Measurements from ENCODE around the gene TSPAN31. TPM values are rescaled to one million over a fixed set of nuclear protein-coding genes. Genes with fewer than 3 reads are reported as not detected.

The TSPAN31 gene
- total and polyA plus RNA-seq, 3 donors from 2014 or later: 25.4 to 33.0 (median 30.8) TPM

DNA sequence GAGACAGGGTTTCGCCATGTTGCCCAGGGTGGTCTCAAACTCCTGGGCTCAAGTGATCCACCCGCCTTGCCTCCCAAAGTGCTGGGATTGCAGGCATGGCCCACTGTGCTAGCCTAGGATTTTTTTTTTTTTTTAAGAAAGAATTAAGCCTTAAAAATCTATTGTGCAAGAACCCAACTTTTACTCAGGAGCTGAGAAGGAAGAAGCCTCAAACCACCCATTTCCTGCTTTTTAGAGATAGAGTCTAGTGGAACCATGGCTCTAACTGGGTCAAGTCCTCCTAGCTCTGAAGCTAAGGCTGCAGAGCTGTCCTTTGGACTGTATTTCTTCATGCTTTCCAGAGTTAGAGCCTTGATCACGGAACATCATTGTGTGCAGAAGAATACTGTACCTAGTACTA, 36.4 kb downstream of the TSPAN31 start:
- no peak overlapping the region for H3K27ac ChIP-seq
- no peaks in the 10 kb centered on the region for H3K27me3 ChIP-seq
- WGBS, 2 donors: 92 to 97% methylated on average over 3 of the region's 3 CpGs
- H3K9me3 ChIP-seq: no peaks in the 10 kb centered on the region
- DNase-seq: no peak
- no peak overlapping the region for H3K4me3 ChIP-seq
- intact Hi-C loops (cut with DNase I; ENCODE audit: low total_unique reads): no loop called here
- H3K4me1 ChIP-seq: peaks cover 10% of the 10 kb centered on the region
- no peaks in the 10 kb centered on the region for H3K36me3 ChIP-seq (ENCODE audit: low read depth, missing control alignments)
- TF ChIP-seq, protein P1, sequence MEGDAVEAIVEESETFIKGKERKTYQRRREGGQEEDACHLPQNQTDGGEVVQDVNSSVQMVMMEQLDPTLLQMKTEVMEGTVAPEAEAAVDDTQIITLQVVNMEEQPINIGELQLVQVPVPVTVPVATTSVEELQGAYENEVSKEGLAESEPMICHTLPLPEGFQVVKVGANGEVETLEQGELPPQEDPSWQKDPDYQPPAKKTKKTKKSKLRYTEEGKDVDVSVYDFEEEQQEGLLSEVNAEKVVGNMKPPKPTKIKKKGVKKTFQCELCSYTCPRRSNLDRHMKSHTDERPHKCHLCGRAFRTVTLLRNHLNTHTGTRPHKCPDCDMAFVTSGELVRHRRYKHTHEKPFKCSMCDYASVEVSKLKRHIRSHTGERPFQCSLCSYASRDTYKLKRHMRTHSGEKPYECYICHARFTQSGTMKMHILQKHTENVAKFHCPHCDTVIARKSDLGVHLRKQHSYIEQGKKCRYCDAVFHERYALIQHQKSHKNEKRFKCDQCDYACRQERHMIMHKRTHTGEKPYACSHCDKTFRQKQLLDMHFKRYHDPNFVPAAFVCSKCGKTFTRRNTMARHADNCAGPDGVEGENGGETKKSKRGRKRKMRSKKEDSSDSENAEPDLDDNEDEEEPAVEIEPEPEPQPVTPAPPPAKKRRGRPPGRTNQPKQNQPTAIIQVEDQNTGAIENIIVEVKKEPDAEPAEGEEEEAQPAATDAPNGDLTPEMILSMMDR (IDR thresholded peaks at IDR 0.05): no peak
- no peak for TF ChIP-seq POLR2A (IDR thresholded peaks at IDR 0.05)

DNA sequence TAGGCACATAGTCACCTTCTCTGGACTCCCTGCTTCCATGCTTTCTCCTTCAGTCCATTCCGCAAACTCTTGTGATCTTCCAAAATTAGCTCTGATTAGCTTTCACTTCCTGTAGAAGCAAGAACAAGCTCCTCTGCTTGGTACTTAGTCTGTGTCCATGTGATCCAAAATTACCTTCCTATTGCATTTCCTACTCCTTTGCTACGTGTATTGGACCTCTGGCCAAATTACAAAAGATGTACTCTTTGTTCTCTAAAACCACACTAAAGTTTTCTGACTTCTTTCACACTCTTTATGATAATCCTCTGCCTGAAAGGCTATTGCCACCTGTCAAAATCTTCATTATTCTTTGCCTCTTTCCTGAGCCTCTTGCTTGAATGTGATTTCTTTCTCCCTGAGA, 37.0 kb downstream of the TSPAN31 start:
- 57 to 66% methylated on average over 2 of the region's 2 CpGs for WGBS, 2 donors
- no peaks in the 10 kb centered on the region for H3K27me3 ChIP-seq
- no peak for TF ChIP-seq POLR2A (IDR thresholded peaks at IDR 0.05)
- TF ChIP-seq, protein P1 (IDR thresholded peaks at IDR 0.05): no peak
- H3K4me3 ChIP-seq: no peak overlapping the region
- H3K36me3 ChIP-seq (ENCODE audit: low read depth, missing control alignments): no peaks in the 10 kb centered on the region
- H3K4me1 ChIP-seq: peaks cover 10% of the 10 kb centered on the region
- intact Hi-C loops (cut with DNase I; ENCODE audit: low total_unique reads): no loop called here
- DNase-seq: no peak
- H3K27ac ChIP-seq: no peak overlapping the region
- no peaks in the 10 kb centered on the region for H3K9me3 ChIP-seq

DNA sequence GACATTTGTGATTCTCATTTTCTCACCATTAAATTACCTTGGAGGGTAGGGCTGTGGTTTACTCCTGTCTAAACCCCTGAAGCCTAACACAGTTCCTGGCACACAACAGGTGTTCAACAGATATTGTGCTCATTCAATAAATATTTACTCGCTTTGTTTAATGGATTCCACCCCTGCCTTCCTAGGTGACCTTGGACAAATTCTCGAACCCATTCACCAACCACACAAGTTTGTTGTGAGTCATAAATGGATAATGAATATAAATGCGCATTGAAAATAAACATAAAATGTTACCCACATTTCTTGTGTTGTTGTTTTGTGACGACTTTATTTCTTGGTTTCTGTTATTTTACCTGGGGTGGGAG, 37.4 kb downstream of the TSPAN31 start:
- Histone ChIP-seq H3K4me1 (peaks cover 10% of the 10 kb centered on the region), H3K4me3 (peak overlapping the region; percentile 87 to 97), H3K36me3 (ENCODE audit: low read depth, missing control alignments) (no peaks in the 10 kb centered on the region), H3K27ac (no peak overlapping the region), H3K27me3 (no peaks in the 10 kb centered on the region), H3K9me3 (no peaks in the 10 kb centered on the region)
- TF ChIP-seq, protein P1 (IDR thresholded peaks at IDR 0.05): no peak
- no peak for TF ChIP-seq POLR2A (IDR thresholded peaks at IDR 0.05)
- intact Hi-C loops (cut with DNase I; ENCODE audit: low total_unique reads): no loop called here
- WGBS, 2 donors: 15 to 16% methylated on average over 4 of the region's 4 CpGs
- DNase-seq: no peak

DNA sequence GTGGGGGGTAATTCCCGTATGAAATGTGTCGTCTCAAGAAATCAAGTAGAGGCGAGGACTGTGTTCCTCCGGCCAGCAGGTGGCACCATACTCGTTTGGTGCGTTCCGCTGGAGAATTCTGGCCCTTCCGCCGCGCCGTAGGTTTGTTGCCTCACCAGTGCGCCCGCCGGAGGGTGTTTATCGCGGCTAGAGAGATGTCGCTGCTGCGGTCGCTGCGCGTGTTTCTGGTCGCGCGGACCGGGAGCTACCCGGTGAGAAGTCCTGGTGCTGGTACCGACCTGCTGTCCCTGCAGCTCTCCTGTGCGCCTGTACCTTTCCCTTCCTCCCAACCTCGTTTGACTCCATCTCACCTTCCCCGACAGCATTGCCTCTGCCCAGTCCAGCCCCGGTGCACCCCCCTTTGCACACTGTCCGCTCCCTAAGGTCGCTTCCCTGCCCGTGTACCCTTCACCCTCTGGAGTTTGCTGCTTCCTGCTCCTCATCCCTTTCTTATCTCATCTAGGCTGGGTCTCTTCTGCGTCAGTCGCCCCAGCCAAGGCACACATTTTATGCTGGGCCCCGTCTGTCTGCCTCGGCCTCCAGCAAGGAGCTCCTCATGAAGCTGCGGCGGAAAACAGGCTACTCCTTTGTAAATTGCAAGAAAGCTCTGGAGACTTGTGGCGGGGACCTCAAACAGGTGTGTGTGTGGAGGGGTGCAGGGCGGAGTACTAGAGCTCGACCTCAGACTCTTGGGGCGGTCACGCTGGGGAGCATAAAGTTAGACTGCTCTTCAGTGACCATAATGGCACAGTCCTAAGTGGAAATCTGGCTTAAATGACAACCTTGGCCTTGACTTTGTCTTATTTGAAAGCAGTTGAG, 38.0 kb downstream of the TSPAN31 start, which contains the start of gene TSFM:
Gene TSFM, plus strand, starts transcription at position 180 of the 858 bp plus-strand sequence. Its CDS starts 15 bp downstream, at position 195.
- Histone ChIP-seq H3K27ac (peak within 1 kb of the TSS; percentile 44 to 47), H3K4me3 (peak within 1 kb of the TSS; percentile 87 to 97), H3K27me3 (no peaks in the 10 kb centered on the region), H3K9me3 (no peaks in the 10 kb centered on the region), H3K36me3 (ENCODE audit: low read depth, missing control alignments) (no peaks in the 10 kb centered on the region), H3K4me1 (peaks cover 10% of the 10 kb centered on the region)
- intact Hi-C loops (cut with DNase I; ENCODE audit: low total_unique reads): no loop called here
- WGBS, 2 donors: 0% methylated on average over 41 to 45 of the region's 45 CpGs
- DNase-seq: peak; percentile 99
- TF ChIP-seq POLR2A (IDR thresholded peaks at IDR 0.05): no peak
- TF ChIP-seq, protein P1 (IDR thresholded peaks at IDR 0.05): peak; percentile 97 to 100 (median 99)

DNA sequence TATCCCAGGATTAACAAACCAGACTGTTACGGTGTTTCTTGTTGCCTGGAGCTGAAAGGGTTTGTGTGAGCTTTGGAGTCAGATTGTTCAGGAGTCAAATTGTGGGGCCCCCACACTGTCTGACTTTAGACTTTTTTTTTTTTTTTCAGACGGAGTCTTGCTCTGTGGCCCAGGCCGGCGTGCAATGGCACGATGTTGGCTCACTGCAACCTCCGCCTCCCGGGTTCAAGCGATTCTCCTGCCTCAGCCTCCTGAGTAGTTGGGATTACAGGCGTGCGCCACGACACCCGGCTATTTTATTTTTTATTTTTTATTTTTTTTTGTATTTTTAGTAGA, 38.6 kb downstream of the TSPAN31 start:
- H3K4me3 ChIP-seq: peak overlapping the region; percentile 87 to 97
- WGBS, 2 donors: 30 to 51% methylated on average over 12 of the region's 12 CpGs
- TF ChIP-seq, protein P1 (IDR thresholded peaks at IDR 0.05): no peak
- TF ChIP-seq POLR2A (IDR thresholded peaks at IDR 0.05): no peak
- H3K36me3 ChIP-seq (ENCODE audit: low read depth, missing control alignments): no peaks in the 10 kb centered on the region
- intact Hi-C loops (cut with DNase I; ENCODE audit: low total_unique reads): no loop called here
- H3K27ac ChIP-seq: peak overlapping the region in 1 of 2 donors; percentile 47
- H3K27me3 ChIP-seq: no peaks in the 10 kb centered on the region
- DNase-seq: no peak
- peaks cover 10% of the 10 kb centered on the region for H3K4me1 ChIP-seq
- no peaks in the 10 kb centered on the region for H3K9me3 ChIP-seq
